Motor neuron (in vitro differentiated cells): ENCODE data around the gene STK17B. TPM values are rescaled to one million over a fixed set of nuclear protein-coding genes. Genes with fewer than 3 reads are reported as not detected.
"Not testable (repeated sequence)": the region's sequence is repeated elsewhere in the genome, so short reads cannot be mapped to it uniquely, and the experiment has no call there.

ENCODE experiments used
- ATAC-seq, 8 experiments: fragments of 200-7000 bp; cut with Tn5 transposase; replicated peaks in 6 of 8; 2 replicates each; pipeline ENCODE4 v1.8.0; 2021; ENCODE audit warnings: mild to moderate bottlenecking in 8 of 8, moderate library complexity in 8 of 8
- H3K27ac ChIP-seq, 2 donors: fragments of 250-450 bp; sonication (Bioruptor Pico); 2 replicates each; pipeline ENCODE4 v1.9.0; 2021; ENCODE audit warnings: antibody characterized with exemption in 2 of 2, mild to moderate bottlenecking in 2 of 2, moderate library complexity in 1 of 2
- H3K4me1 ChIP-seq, 2 donors: fragments of 250-450 bp; sonication (Bioruptor Pico); replicated peaks in 1 of 2; 2 replicates each; pipeline ENCODE4 v1.6.1; 2021; ENCODE audit warnings: antibody characterized with exemption in 2 of 2, mild to moderate bottlenecking in 2 of 2, moderate library complexity in 1 of 2
- H3K4me3 ChIP-seq, 5 donors: fragments of 250-450 bp; sonication (Bioruptor Pico); 2 replicates each; pipeline ENCODE4 v1.9.0; 2021; ENCODE audit warnings: antibody characterized with exemption in 5 of 5, mild to moderate bottlenecking in 5 of 5, moderate library complexity in 4 of 5
- WGBS, 10 experiments: fragments of 450-650 bp; shearing (Covaris generic); methylation state at CpG; one replicate each; pipeline ENCODE4 v1.0.0; 2022; 5-methylcytosine and 5-hydroxymethylcytosine counted together
- in situ Hi-C, 9 experiments: fragments of 400-800 bp; cut with MboI; loops; one replicate each; pipeline ENCODE4 v1.15.0; 2021; ENCODE audit warnings: low sequenced_read_pairs in 9 of 9, low pct_unique_long_range_greater_than_20kb in 2 of 9; ENCODE audit not compliant: unreplicated experiment in 9 of 9
- total RNA-seq, 8 experiments: library from RNA; unstranded; fragments of 300-600 nt; gene quantifications; 2 replicates each; pipeline versions ENCODE4 v1.2.3 to v1.2.4, GENCODE V29; 2022

The STK17B gene
- total RNA-seq, 8 experiments from 2014 or later, result 2.7 to 28.3 (median 5.8) TPM

DNA sequence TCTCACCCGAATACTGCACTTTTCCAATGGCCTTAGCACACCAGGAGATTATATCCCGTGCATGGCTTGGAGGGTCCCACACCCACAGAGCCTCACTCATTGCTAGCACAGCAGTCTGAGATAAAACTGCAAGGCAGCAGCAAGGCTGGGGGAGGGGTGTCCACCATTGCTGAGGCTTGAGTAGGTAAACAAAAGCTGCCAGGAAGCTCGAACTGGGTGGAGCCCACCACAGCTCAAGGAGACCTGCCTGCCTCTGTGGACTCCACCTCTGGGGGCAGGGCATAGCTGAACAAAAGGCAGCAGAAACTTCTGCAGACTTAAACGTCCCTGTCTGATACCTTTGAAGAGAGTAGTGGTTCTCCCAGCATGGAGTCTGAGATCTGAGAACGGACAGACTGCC lies 81.9 kb downstream of the STK17B start:
- ATAC-seq, H3K4me1 ChIP-seq, H3K4me3 ChIP-seq, H3K27ac ChIP-seq: not testable (repeated sequence)
- in situ Hi-C loops, result loop anchor here in 2 of 9 experiments (25.0 kb wide), 1 partner anchor 198 kb away; no protein-coding TSS in a partner anchor
- 40 to 100% (median 92%) methylated on average over 1 to 2 of the region's 5 CpGs; no CpG with 5 or more reads in 7 of the 10 experiments for WGBS, 10 experiments

DNA sequence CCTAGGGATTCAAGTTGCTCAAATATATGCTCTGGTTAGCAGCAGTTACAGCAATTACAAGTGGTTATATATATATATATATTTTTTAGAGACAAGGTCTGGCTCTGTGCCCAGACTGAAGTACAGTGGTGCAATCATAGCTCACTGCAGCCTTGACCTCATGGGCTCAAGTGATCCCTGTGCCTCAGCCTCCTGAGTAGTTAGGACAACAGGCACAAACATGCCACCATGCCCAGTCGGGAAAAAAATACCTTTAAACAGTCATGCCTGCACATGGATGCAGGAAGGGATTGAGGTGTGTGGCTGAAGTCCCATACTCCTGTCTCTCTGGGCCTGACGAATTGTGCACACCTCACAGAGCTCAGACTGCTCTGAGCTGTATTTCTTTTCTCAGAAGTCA lies 83.2 kb downstream of the STK17B start:
- Histone ChIP-seq H3K27ac (no peak overlapping the region), H3K4me3 (no peak overlapping the region), H3K4me1 (no peaks in the 10 kb centered on the region)
- in situ Hi-C loops, result loop anchor here in 2 of 9 experiments (25.0 kb wide), 1 partner anchor 199 kb away; no protein-coding TSS in a partner anchor
- no peak for ATAC-seq
- WGBS, 10 experiments, result 43 to 93% (median 73%) methylated on average over 1 to 2 of the region's 2 CpGs; no CpG with 5 or more reads in 4 of the 10 experiments

DNA sequence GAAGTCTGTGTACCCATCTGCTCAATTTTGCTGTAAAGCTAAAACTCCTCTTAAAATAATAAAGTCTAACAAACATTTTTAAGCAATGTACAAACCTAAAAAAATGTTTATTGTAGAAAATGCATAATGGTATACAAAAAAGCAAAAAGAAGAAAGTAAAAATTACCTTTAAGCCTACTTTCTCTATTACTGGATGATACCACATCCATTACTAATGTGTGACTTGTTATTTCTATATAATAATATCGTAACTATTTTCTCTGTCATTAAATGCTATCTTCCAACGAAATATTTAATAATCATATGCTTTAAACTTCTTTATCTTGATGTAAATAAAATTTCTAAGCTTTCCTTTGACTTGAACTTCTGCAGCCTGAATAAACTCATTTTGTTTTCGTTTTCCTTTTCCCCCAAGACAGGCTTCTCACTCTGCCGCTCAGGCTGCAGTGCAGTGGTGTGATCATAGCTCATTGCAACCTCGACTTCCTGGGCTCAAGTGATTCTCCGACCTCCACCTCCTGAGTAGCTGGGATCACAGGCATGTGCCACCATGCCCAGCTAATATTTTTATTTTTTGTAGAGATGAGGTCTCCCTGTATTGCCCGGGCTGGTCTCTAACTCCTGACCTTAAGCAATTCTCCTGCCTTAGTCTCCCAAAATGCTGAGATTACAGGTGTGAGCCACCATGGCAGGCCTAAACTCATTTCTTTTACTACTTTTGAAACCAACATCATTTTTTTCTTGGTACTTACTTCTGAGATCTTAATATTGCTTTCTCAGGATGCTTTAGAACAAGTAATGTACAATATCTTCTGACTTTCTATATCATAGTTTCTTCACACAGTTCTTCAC lies 84.6 kb downstream of the STK17B start:
- Histone ChIP-seq H3K27ac (no peak overlapping the region), H3K4me3 (no peak overlapping the region), H3K4me1 (no peaks in the 10 kb centered on the region)
- in situ Hi-C loops, result loop anchor here in 2 of 9 experiments (25.0 kb wide), 1 partner anchor 201 kb away; no protein-coding TSS in a partner anchor
- whole genome bisulfite sequencing, 10 experiments, result 28 to 82% (median 68%) methylated on average over 2 to 7 of the region's 7 CpGs
- ATAC-seq, result no peak

DNA sequence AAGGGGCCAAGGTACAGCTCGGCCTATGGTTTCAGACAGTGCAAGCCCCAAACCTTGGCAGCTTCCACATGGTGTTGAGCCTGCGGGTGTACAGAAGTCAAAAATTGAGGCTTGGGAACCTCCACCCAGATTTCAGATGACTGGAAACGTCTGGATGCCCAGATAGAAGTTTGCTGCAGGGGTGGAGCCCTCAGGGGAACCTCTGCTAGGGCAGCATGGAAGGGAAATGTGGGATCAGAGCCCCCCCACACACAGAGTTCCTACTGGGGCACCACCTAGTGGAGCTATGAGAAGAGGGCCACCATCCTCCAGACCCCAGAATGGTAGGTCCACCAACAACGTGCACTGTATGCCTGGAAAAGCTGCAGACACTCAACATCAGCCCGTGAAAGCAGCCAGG lies 87.8 kb downstream of the STK17B start:
- 50 to 100% (median 79%) methylated on average over 1 to 3 of the region's 5 CpGs; no CpG with 5 or more reads in 6 of the 10 experiments for WGBS, 10 experiments
- no peak for ATAC-seq
- in situ Hi-C loops, result loop anchor here in 2 of 9 experiments (25.0 kb wide), 1 partner anchor 204 kb away; no protein-coding TSS in a partner anchor

More for the DNA sequence above, 87.8 kb downstream of the STK17B start:
- no peak overlapping the region for H3K4me3 ChIP-seq
- H3K4me1 ChIP-seq, result no peaks in the 10 kb centered on the region
- no peak overlapping the region for H3K27ac ChIP-seq

Other genes with a start within 250 kb of the STK17B start
- gene DNAH7, start 102.7 kb downstream of the STK17B start, total RNA-seq, result 10 to 100 TPM in 1 of 8 experiments, 1 to 10 TPM in 5, under 1 TPM in 2; 0.36 to 15.3 (median 1.5) TPM